ENCODE data around the gene SGK1.

GRCh38 chr6:134183844-134184243, 134.1 kb downstream of the SGK1 start:
- no peak for TF ChIP-seq CTCF (IDR thresholded peaks at IDR 0.05; ENCODE audit: low read length)
- TF ChIP-seq EZH2 (IDR thresholded peaks at IDR 0.05; ENCODE audit: borderline replicate concordance, low read length), result no peak
